Activated effector memory CD4-positive, alpha-beta T cell treated with Interleukin-2 at 50 U/mL for 16 hours (primary cell): ENCODE measurements around the gene NLGN4Y.
"Not testable (repeated sequence)": the region's sequence is repeated elsewhere in the genome, so short reads cannot be mapped to it uniquely, and the experiment has no call there.

Source experiments
- DNase-seq: peaks from one replicate; pipeline ENCODE4 v3.0.0-alpha.2; 2020

The NLGN4Y gene

DNA sequence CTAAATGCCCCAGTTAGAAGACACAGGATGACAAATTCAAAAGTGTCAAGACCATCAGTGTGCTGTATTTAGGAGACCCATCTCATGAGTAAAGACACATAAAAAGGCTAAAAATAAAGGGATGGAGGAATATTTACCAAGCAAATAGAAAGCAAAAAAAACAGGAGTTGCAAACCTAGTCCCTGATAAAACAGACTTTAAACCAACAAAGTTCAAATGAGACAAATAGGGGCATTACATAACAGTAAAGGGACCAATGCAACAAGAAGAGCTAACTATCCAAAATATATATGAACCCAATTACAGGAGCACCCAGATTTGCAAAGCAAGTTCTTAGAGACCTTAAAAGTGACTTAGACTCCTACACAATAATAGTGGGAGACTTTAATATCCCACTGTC lies 336.1 kb downstream of the NLGN4Y start:
- DNase-seq = no peak

DNA sequence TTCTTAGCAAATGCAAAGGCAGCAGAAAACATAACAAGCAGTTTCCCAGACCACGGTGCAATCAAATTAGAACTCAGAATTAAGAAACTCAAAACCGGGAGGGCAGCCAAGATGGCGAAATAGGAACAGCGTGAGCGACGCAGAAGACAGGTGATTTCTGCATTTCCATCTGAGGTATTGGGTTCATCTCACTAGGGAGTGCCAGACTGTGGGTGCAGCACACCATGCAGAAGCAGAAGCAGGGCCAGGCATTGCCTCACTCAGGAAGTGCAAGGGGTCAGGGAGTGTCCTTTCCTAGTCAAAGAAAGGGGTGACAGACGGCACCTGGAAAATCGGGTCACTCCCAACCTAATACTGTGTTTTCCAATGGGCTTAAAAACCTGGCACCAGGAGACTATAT lies 336.7 kb downstream of the NLGN4Y start:
- DNase-seq = not testable (repeated sequence)

DNA sequence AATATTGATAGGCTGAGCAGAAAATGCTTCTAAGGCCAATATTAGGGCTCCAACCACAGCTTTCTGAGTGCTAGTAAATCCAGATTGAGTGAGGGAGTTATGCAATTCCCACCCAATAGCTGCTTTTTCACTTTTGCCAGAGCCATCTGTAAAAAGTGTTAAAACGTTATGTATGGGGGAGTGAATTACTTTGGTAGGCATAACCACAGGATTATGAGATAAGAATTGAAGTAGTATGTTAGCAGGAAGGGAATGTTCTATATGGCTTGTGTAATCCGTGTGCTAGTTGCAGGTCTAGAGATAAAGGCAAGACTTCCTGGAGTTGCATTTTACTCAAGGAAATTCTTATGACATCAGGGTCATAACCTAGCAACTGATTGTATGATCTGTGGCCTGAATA lies 347.6 kb downstream of the NLGN4Y start:
- DNase-seq = no peak
